Activated naive CD8-positive, alpha-beta T cell treated with anti-CD3 and anti-CD28 coated beads, Interleukin-2, amount 50 U/mL, for 24 hours (primary cell): ENCODE data around the gene NDUFB1.

ENCODE experiments used
- ATAC-seq: fragments of 150-1000 bp; cut with Tn5 transposase; one replicate; pipeline ENCODE4 v1.10.0; 2021
- DNase-seq: peaks from one replicate; pipeline ENCODE4 v3.0.0; 2021
- H3K27ac Mint-ChIP-seq: one replicate; pipeline ENCODE4 v1.8.0; 2021; ENCODE audit warnings: mild to moderate bottlenecking, mixed read lengths
- H3K27me3 Mint-ChIP-seq: one replicate; pipeline ENCODE4 v1.8.0; 2021; ENCODE audit warnings: mixed read lengths
- H3K36me3 Mint-ChIP-seq: one replicate; pipeline ENCODE4 v1.8.0; 2021; ENCODE audit warnings: low read depth, mixed read lengths
- H3K4me1 Mint-ChIP-seq: one replicate; pipeline ENCODE4 v1.8.0; 2021; ENCODE audit warnings: mixed read lengths
- H3K4me3 Mint-ChIP-seq: one replicate; pipeline ENCODE4 v1.8.0; 2021; ENCODE audit warnings: mild to moderate bottlenecking, moderate library complexity, mixed read lengths
- H3K9me3 Mint-ChIP-seq: one replicate; pipeline ENCODE4 v1.8.0; 2021; ENCODE audit warnings: mixed read lengths

Gene NDUFB1

GRCh38 chr14:92108345-92109254, 12.9 kb downstream of the NDUFB1 start:
- peaks cover 36% of the 10 kb centered on the region for H3K4me1 Mint-ChIP-seq

GRCh38 chr14:92106143-92106926, 15.2 kb downstream of the NDUFB1 start, which contains the start of gene ATXN3:
ATXN3 (minus strand) TSS chr14:92106582; CDS start chr14:92106552, 30 bp downstream.
- no peaks in the 10 kb centered on the region for H3K27me3 Mint-ChIP-seq

More at GRCh38 chr14:92108345-92109254, 12.9 kb downstream of the NDUFB1 start:
- H3K36me3 Mint-ChIP-seq = no peaks in the 10 kb centered on the region
- peak overlapping the region; percentile 88 for H3K27ac Mint-ChIP-seq
- no peaks in the 10 kb centered on the region for H3K9me3 Mint-ChIP-seq
- no peaks in the 10 kb centered on the region for H3K27me3 Mint-ChIP-seq
- no peak for ATAC-seq
- DNase-seq = peak; percentile 38
- H3K4me3 Mint-ChIP-seq = peak overlapping the region; percentile 51

GRCh38 chr14:92105893-92106142, 15.7 kb downstream of the NDUFB1 start:
- H3K27ac Mint-ChIP-seq = peak overlapping the region; percentile 84
- peak; percentile 3 for ATAC-seq
- peak; percentile 25 for DNase-seq
- H3K27me3 Mint-ChIP-seq = no peaks in the 10 kb centered on the region
- no peaks in the 10 kb centered on the region for H3K9me3 Mint-ChIP-seq
- peaks cover 43% of the 10 kb centered on the region for H3K4me1 Mint-ChIP-seq
- H3K36me3 Mint-ChIP-seq = no peaks in the 10 kb centered on the region
- H3K4me3 Mint-ChIP-seq = peak overlapping the region; percentile 95

More at GRCh38 chr14:92106143-92106926, 15.2 kb downstream of the NDUFB1 start, which contains the start of gene ATXN3:
- peak within 1 kb of the TSS; percentile 95 for H3K4me3 Mint-ChIP-seq
- no peaks in the 10 kb centered on the region for H3K36me3 Mint-ChIP-seq
- peaks cover 43% of the 10 kb centered on the region for H3K4me1 Mint-ChIP-seq
- peak; percentile 96 for ATAC-seq
- H3K27ac Mint-ChIP-seq = peak within 1 kb of the TSS; percentile 84
- no peaks in the 10 kb centered on the region for H3K9me3 Mint-ChIP-seq
- DNase-seq = peak; percentile 95

GRCh38 chr14:92105073-92105892, 16.2 kb downstream of the NDUFB1 start:
- ATAC-seq = no peak
- Mint-ChIP-seq H3K27me3 (no peaks in the 10 kb centered on the region), H3K4me1 (peaks cover 43% of the 10 kb centered on the region), H3K4me3 (peak overlapping the region; percentile 95), H3K36me3 (no peaks in the 10 kb centered on the region), H3K27ac (peak overlapping the region; percentile 84), H3K9me3 (no peaks in the 10 kb centered on the region)
- DNase-seq = no peak

GRCh38 chr14:92103363-92103989, 18.0 kb downstream of the NDUFB1 start:
- Mint-ChIP-seq H3K27me3 (no peaks in the 10 kb centered on the region), H3K4me1 (peaks cover 39% of the 10 kb centered on the region), H3K36me3 (no peaks in the 10 kb centered on the region), H3K27ac (no peak overlapping the region), H3K4me3 (no peak overlapping the region), H3K9me3 (no peaks in the 10 kb centered on the region)
- ATAC-seq (no peak), DNase-seq (no peak)

GRCh38 chr14:92099802-92100201, 21.7 kb downstream of the NDUFB1 start:
- H3K36me3 Mint-ChIP-seq = peaks cover 3% of the 10 kb centered on the region

GRCh38 chr14:92093320-92093719, 28.2 kb downstream of the NDUFB1 start:
- Mint-ChIP-seq H3K27ac (no peak overlapping the region), H3K36me3 (peaks cover 12% of the 10 kb centered on the region), H3K4me1 (no peaks in the 10 kb centered on the region), H3K27me3 (no peaks in the 10 kb centered on the region), H3K4me3 (no peak overlapping the region), H3K9me3 (no peaks in the 10 kb centered on the region)
- no peak for DNase-seq
- no peak for ATAC-seq

More at GRCh38 chr14:92099802-92100201, 21.7 kb downstream of the NDUFB1 start:
- no peak overlapping the region for H3K4me3 Mint-ChIP-seq
- no peaks in the 10 kb centered on the region for H3K27me3 Mint-ChIP-seq
- no peak for DNase-seq
- H3K9me3 Mint-ChIP-seq = no peaks in the 10 kb centered on the region
- peaks cover 18% of the 10 kb centered on the region for H3K4me1 Mint-ChIP-seq
- no peak overlapping the region for H3K27ac Mint-ChIP-seq
- ATAC-seq = no peak

GRCh38 chr14:92088494-92088893, 33.0 kb downstream of the NDUFB1 start:
- no peaks in the 10 kb centered on the region for H3K27me3 Mint-ChIP-seq
- no peak for ATAC-seq
- H3K4me3 Mint-ChIP-seq = no peak overlapping the region
- H3K27ac Mint-ChIP-seq = no peak overlapping the region
- no peaks in the 10 kb centered on the region for H3K4me1 Mint-ChIP-seq
- peaks cover 24% of the 10 kb centered on the region for H3K36me3 Mint-ChIP-seq
- no peaks in the 10 kb centered on the region for H3K9me3 Mint-ChIP-seq
- no peak for DNase-seq

- H3K27ac Mint-ChIP-seq = no peak overlapping the region
- no peaks in the 10 kb centered on the region for H3K4me1 Mint-ChIP-seq
- no peaks in the 10 kb centered on the region for H3K9me3 Mint-ChIP-seq
- peaks cover 12% of the 10 kb centered on the region for H3K36me3 Mint-ChIP-seq
- no peak for ATAC-seq
- H3K4me3 Mint-ChIP-seq = no peak overlapping the region
- H3K27me3 Mint-ChIP-seq = no peaks in the 10 kb centered on the region
- DNase-seq = no peak
Measured at GRCh38 chr14:92074555-92074954, 47.0 kb downstream of the NDUFB1 start.
